HepG2 (cell line): ENCODE results near the gene PSMG3. TPM values are rescaled to one million over a fixed set of nuclear protein-coding genes. Genes with fewer than 3 reads are reported as not detected.

Experiments used
- ARHGAP35 ChIP-seq: sonication (generic); formaldehyde crosslinking; IDR thresholded peaks from 2 replicates; pipeline ENCODE4 v1.9.0; 2022; ENCODE audit warnings: mild to moderate bottlenecking, inconsistent platforms, moderate library complexity, missing genetic modification reagents, borderline replicate concordance
- CREM ChIP-seq, 2 experiments: sonication (generic) in 1 of 2; formaldehyde crosslinking in 1 of 2; IDR thresholded peaks; 2 replicates each; pipeline versions ENCODE4 v1.4.0 to v1.6.1; 2016 to 2020; ENCODE audit warnings: antibody characterized with exemption in 1 of 2, mild to moderate bottlenecking in 1 of 2, missing genetic modification reagents in 1 of 2
- GATAD2A ChIP-seq: IDR thresholded peaks from 2 replicates; pipeline ENCODE4 v1.6.1; 2016
- GMEB1 ChIP-seq: sonication (generic); formaldehyde crosslinking; IDR thresholded peaks from 2 replicates; pipeline ENCODE4 v1.5.1; 2020; ENCODE audit warnings: missing genetic modification reagents, mild to moderate bottlenecking, borderline replicate concordance
- HDAC6 ChIP-seq: fragments of 200-600 bp; sonication (generic); IDR thresholded peaks from 2 replicates; pipeline ENCODE4 v1.7.0; 2017; ENCODE audit warnings: mild to moderate bottlenecking, antibody characterized with exemption, low read length, low read depth
- HNRNPUL1 ChIP-seq: fragments of 200-400 bp; formaldehyde crosslinking; IDR thresholded peaks from 2 replicates; pipeline ENCODE4 v1.6.1; 2017; ENCODE audit warnings: low read depth, mild to moderate bottlenecking, low read length, moderate library complexity
- HOXA7 ChIP-seq: sonication (generic); formaldehyde crosslinking; IDR thresholded peaks from 2 replicates; pipeline ENCODE4 v1.8.1; 2022; ENCODE audit warnings: mild to moderate bottlenecking, missing genetic modification reagents, moderate library complexity
- KDM1A ChIP-seq: IDR thresholded peaks from 2 replicates; pipeline ENCODE4 v1.6.1; 2016; ENCODE audit warnings: missing compliant biosample characterization
- KLF6 ChIP-seq: IDR thresholded peaks from 2 replicates; pipeline ENCODE4 v1.8.0; 2016; ENCODE audit warnings: missing biosample characterization, missing genetic modification reagents
- KLF9 ChIP-seq: IDR thresholded peaks from 2 replicates; pipeline ENCODE4 v1.6.1; 2016; ENCODE audit warnings: low read depth
- MAFF ChIP-seq: IDR thresholded peaks from 2 replicates; pipeline ENCODE4 v1.6.1; 2011; ENCODE audit warnings: low read depth, low read length, improper control_type of control experiment
- MTA3 ChIP-seq: sonication (generic); formaldehyde crosslinking; IDR thresholded peaks from 2 replicates; pipeline ENCODE4 v1.4.0; 2020; ENCODE audit warnings: missing genetic modification reagents
- NCOR1 ChIP-seq: fragments of 200-600 bp; sonication (generic); IDR thresholded peaks from 2 replicates; pipeline ENCODE4 v1.7.0; 2017; ENCODE audit warnings: antibody characterized with exemption, low read length, borderline replicate concordance
- NKX3-1 ChIP-seq: sonication (generic); formaldehyde crosslinking; IDR thresholded peaks from 2 replicates; pipeline ENCODE4 v1.5.0; 2020; ENCODE audit warnings: missing genetic modification reagents
- NR2F6 ChIP-seq, 2 experiments: IDR thresholded peaks; 2 replicates each; pipeline ENCODE4 v1.6.1; 2016; ENCODE audit warnings: antibody characterized with exemption in 1 of 2, mild to moderate bottlenecking in 1 of 2
- PAWR ChIP-seq: sonication (generic); formaldehyde crosslinking; IDR thresholded peaks from 2 replicates; pipeline ENCODE4 v1.4.0; 2020; ENCODE audit warnings: missing genetic modification reagents, mild to moderate bottlenecking, borderline replicate concordance
- RNF2 ChIP-seq: fragments of 450-650 bp; conservative IDR thresholded peaks from 2 replicates; pipeline ENCODE4 v1.6.1; 2016; ENCODE audit warnings: low read depth
- RXRB ChIP-seq: IDR thresholded peaks from 2 replicates; pipeline ENCODE4 v1.6.1; 2016; ENCODE audit warnings: borderline replicate concordance, missing genetic modification reagents, missing compliant biosample characterization
- ZNF24 ChIP-seq: fragments of 450-650 bp; IDR thresholded peaks from 2 replicates; pipeline ENCODE4 v1.6.1; 2017; ENCODE audit warnings: antibody characterized with exemption, mild to moderate bottlenecking
- ZNF335 ChIP-seq: sonication (generic); formaldehyde crosslinking; IDR thresholded peaks from 2 replicates; pipeline ENCODE4 v1.4.0; 2020; ENCODE audit warnings: missing genetic modification reagents
- ZNF605 ChIP-seq: sonication (generic); formaldehyde crosslinking; IDR thresholded peaks from 2 replicates; pipeline ENCODE4 v1.8.0; 2022; ENCODE audit warnings: mild to moderate bottlenecking, missing genetic modification reagents
- ZNF609 ChIP-seq: sonication (generic); formaldehyde crosslinking; IDR thresholded peaks from 2 replicates; pipeline ENCODE4 v1.4.0; 2020; ENCODE audit warnings: mild to moderate bottlenecking, missing genetic modification reagents, borderline replicate concordance
- ZNF629 ChIP-seq: sonication (generic); formaldehyde crosslinking; conservative IDR thresholded peaks from 2 replicates; pipeline ENCODE4 v1.5.0; 2020; ENCODE audit warnings: missing genetic modification reagents
- ZNF772 ChIP-seq: sonication (generic); formaldehyde crosslinking; IDR thresholded peaks from 2 replicates; pipeline ENCODE4 v1.5.0; 2020; ENCODE audit warnings: mild to moderate bottlenecking, missing genetic modification reagents
- ZNF841 ChIP-seq: sonication (generic); formaldehyde crosslinking; IDR thresholded peaks from 2 replicates; pipeline ENCODE4 v1.8.1; 2023; ENCODE audit warnings: missing genetic modification reagents, borderline replicate concordance
- polyA plus RNA-seq, 8 experiments: library from polyadenylated mRNA; depleted of rRNA in 3 of 8; stranded (reverse) in 7 of 8; unstranded in 1 of 8; fragments of >200 nt; fragmentation: Illumina TruSeq in 4 of 8; extraction: Trizol in 4 of 8; gene quantifications; 2 replicates each; pipeline versions ENCODE4 v1.2.1 to v1.2.3, GENCODE V29; 2011 to 2016; ENCODE audit warnings: low read depth in 4 of 8, missing spikeins in 1 of 8, mixed read lengths in 1 of 8; ENCODE audit not compliant: insufficient read depth in 1 of 8
- total RNA-seq, 5 experiments: library from RNA; depleted of rRNA; stranded (reverse); fragments of >200 nt; fragmentation: Illumina TruSeq; extraction: Trizol; gene quantifications; 2 replicates each; pipeline ENCODE4 v1.2.3, GENCODE V29; 2016; ENCODE audit warnings: low read depth in 1 of 5

Gene PSMG3
- total and polyA plus RNA-seq, 2 of the 13 experiments (the other 11 are each of a cell fraction or from before 2014, with no cell fraction given), result 29.6 to 48.4 TPM

DNA sequence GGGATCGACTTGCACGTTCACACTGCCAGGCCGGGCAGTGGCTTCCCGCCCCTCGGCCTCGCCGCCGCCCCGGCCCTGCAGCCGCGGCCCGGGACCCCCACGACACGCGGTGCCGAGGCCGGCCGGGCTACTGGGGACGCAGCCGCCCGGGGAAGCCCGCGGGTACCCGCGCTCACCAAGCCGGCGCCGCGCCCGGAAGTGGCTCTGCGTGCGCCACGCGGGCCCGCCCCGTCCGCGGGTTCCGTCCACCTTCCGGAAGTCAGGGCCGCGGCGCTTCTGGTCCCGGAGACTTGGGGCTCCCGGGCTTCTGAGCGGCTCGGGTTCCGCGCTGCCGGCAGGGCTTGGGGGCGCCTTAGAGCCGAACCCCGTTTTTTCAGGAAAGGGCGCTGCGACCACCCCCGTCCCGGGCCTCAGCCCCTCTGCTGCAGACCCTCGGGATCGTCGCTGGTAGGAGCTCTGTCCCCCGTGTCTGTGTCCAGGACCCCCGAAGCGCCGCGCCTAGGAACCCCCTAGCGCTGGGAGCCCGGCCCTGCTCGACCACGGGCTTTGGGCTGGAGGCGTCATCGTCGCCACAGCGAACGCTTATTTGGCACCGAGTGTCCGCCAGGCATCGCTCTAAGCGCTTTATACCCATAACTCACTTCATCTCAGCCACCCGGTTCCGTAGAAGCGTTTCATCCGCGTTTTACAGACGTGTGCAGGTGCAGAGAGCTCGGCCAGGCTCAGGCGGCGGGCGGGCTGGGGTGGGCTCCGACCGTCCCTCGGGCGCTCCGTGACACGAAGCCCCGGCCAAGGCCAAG, at the start of gene PSMG3 (continued):
- no peak for TF ChIP-seq PAWR (CRISPR knock-in tag)
- no peak for TF ChIP-seq KLF9 (CRISPR knock-in tag)
- no peak for TF ChIP-seq NR2F6 (IDR thresholded peaks at IDR 0.05)
- no peak for TF ChIP-seq NR2F6 (CRISPR knock-in tag; IDR thresholded peaks at IDR 0.05)
- TF ChIP-seq CREM (IDR thresholded peaks at IDR 0.05), result 0 out of 2 replicates have a peak, but pooled peaks have one; percentile 24
- TF ChIP-seq CREM (CRISPR knock-in tag; IDR thresholded peaks at IDR 0.05), result peak; percentile 36; the same call in 1 of the 2 replicates
- TF ChIP-seq ZNF605 (CRISPR knock-in tag), result peak; percentile 51; the same call in 1 of the 2 replicates
- TF ChIP-seq MAFF, result no peak
- 0 out of 2 replicates have a peak, but pooled peaks have one; percentile 62 for TF ChIP-seq HNRNPUL1
- 0 out of 2 replicates have a peak, but pooled peaks have one; percentile 35 for TF ChIP-seq NKX3-1 (CRISPR knock-in tag)
- TF ChIP-seq GMEB1 (CRISPR knock-in tag), result peak; percentile 98
- TF ChIP-seq ZNF629, result 0 out of 2 replicates have a peak, but pooled peaks have one; percentile 27
- no peak for TF ChIP-seq HOXA7 (CRISPR knock-in tag)
- TF ChIP-seq ZNF24, result 0 out of 2 replicates have a peak, but pooled peaks have one; percentile 56
- peak; percentile 20; the same call in 1 of the 2 replicates for TF ChIP-seq ZNF609 (CRISPR knock-in tag)
- TF ChIP-seq RNF2, result peak; percentile 63; the same call in 1 of the 2 replicates
- no peak; the same call in 1 of the 2 replicates for TF ChIP-seq ARHGAP35 (CRISPR knock-in tag)
- TF ChIP-seq GATAD2A (CRISPR knock-in tag), result peak; percentile 50; the same call in 1 of the 2 replicates
- peak; percentile 82; the same call in 1 of the 2 replicates for TF ChIP-seq KLF6
- peak; percentile 37; the same call in 1 of the 2 replicates for TF ChIP-seq RXRB (CRISPR knock-in tag)
- no peak for TF ChIP-seq ZNF841
- TF ChIP-seq HDAC6, result no peak
- no peak for TF ChIP-seq KDM1A
- 0 out of 2 replicates have a peak, but pooled peaks have one; percentile 49 for TF ChIP-seq ZNF335 (CRISPR knock-in tag)
- peak; percentile 89; the same call in 1 of the 2 replicates for TF ChIP-seq ZNF772
- TF ChIP-seq NCOR1, result no peak
- no peak for TF ChIP-seq MTA3 (CRISPR knock-in tag)
